Prostate gland (tissue), 2 donors: ENCODE measurements around the gene IRGQ.

Experiments
- POLR2A ChIP-seq: fragments of 450-650 bp; IDR thresholded peaks from one replicate; pipeline ENCODE4 v1.6.1; 2016; ENCODE audit warnings: antibody characterized with exemption, mild to moderate bottlenecking
- POLR2AphosphoS5 ChIP-seq: sonication (generic); formaldehyde crosslinking; IDR thresholded peaks from one replicate; pipeline ENCODE4 v1.6.1; 2017; ENCODE audit warnings: antibody characterized with exemption
- TF ChIP-seq, protein P1 (sequence below), 4 experiments: fragments of 200-600 bp in 2 of 4; fragments of 450-650 bp in 2 of 4; sonication (generic) in 2 of 4; IDR thresholded peaks; 1 replicate in 3 of 4; 2 replicates in 1 of 4; pipeline ENCODE4 v1.5.1; 2016 to 2019; ENCODE audit warnings: antibody characterized with exemption in 4 of 4, mild to moderate bottlenecking in 2 of 4, moderate library complexity in 2 of 4

DNA sequence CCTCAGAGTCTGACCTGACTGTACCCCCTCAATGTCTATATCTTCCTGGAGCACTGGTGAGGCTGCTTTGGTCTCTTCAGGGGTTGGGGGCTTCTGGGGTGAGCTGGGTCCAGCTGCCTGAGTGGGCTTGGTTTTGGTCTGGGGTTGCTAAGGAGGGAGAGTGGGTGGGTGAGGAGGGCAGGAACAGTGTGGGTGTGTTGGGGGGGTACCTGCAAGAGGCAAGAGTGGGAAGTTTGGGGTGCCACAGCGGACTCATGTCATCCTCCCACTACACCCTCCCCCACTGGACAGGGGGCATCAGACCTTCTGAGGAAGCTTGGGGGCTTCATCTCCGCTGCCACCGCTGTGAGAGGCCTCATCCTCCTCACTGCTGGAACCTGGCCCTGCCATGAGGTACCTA lies 49.4 kb downstream of the IRGQ start:
- TF ChIP-seq, protein P1, sequence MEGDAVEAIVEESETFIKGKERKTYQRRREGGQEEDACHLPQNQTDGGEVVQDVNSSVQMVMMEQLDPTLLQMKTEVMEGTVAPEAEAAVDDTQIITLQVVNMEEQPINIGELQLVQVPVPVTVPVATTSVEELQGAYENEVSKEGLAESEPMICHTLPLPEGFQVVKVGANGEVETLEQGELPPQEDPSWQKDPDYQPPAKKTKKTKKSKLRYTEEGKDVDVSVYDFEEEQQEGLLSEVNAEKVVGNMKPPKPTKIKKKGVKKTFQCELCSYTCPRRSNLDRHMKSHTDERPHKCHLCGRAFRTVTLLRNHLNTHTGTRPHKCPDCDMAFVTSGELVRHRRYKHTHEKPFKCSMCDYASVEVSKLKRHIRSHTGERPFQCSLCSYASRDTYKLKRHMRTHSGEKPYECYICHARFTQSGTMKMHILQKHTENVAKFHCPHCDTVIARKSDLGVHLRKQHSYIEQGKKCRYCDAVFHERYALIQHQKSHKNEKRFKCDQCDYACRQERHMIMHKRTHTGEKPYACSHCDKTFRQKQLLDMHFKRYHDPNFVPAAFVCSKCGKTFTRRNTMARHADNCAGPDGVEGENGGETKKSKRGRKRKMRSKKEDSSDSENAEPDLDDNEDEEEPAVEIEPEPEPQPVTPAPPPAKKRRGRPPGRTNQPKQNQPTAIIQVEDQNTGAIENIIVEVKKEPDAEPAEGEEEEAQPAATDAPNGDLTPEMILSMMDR (IDR thresholded peaks at IDR 0.05) = no peak
- TF ChIP-seq POLR2A = no peak
- no peak for TF ChIP-seq POLR2AphosphoS5
